Gastrocnemius medialis (tissue), 4 donors: Measurements from ENCODE around the gene SLC44A1. TPM values are rescaled to one million over a fixed set of nuclear protein-coding genes. Genes with fewer than 3 reads are reported as not detected.

Experiments
- ATAC-seq, 2 donors: fragments of 150-250 bp; one replicate each; pipeline ENCODE4 v1.9.1; 2016
- DNase-seq, 2 donors: peaks; one replicate each; pipeline ENCODE4 v3.0.0-alpha.2; 2019
- H3K27ac ChIP-seq, 4 donors: fragments of 200-600 bp; sonication (generic); 1 replicate in 1 of 4; 2 replicates in 3 of 4; pipeline ENCODE4 v1.5.1; 2016 to 2018; ENCODE audit warnings: mild to moderate bottlenecking in 2 of 4, moderate library complexity in 1 of 4
- H3K27me3 ChIP-seq, 3 donors: fragments of 200-600 bp; sonication (generic) in 2 of 3; 1 replicate in 1 of 3; 2 replicates in 2 of 3; pipeline versions ENCODE4 v1.5.1 to v1.6.0; 2016 to 2019; ENCODE audit warnings: mild to moderate bottlenecking in 1 of 3, moderate library complexity in 1 of 3
- H3K36me3 ChIP-seq, 2 donors: fragments of 200-600 bp; sonication (generic) in 1 of 2; one replicate each; pipeline ENCODE4 v1.5.1; 2017 to 2018
- H3K4me1 ChIP-seq, 2 donors: fragments of 200-600 bp; sonication (generic) in 1 of 2; one replicate each; pipeline ENCODE4 v1.5.1; 2016 to 2017; ENCODE audit warnings: mild to moderate bottlenecking in 2 of 2
- H3K4me3 ChIP-seq, 4 donors: fragments of 200-600 bp; sonication (generic) in 3 of 4; 1 replicate in 1 of 4; 2 replicates in 3 of 4; pipeline ENCODE4 v1.5.1; 2016 to 2019; ENCODE audit warnings: mild to moderate bottlenecking in 2 of 4
- H3K9me3 ChIP-seq, 3 donors: fragments of 200-600 bp; sonication (generic) in 2 of 3; 1 replicate in 1 of 3; 2 replicates in 2 of 3; pipeline ENCODE4 v1.5.1; 2016 to 2019
- CTCF ChIP-seq, 5 experiments: fragments of 450-650 bp in 3 of 5; fragments of 200-600 bp in 2 of 5; sonication (generic) in 2 of 5; IDR thresholded peaks in 4 of 5; conservative IDR thresholded peaks in 1 of 5; 1 replicate in 4 of 5; 2 replicates in 1 of 5; pipeline ENCODE4 v1.5.1; 2016 to 2019; ENCODE audit warnings: antibody characterized with exemption in 5 of 5, mild to moderate bottlenecking in 3 of 5, moderate library complexity in 3 of 5
- POLR2A ChIP-seq, 2 donors: fragments of 450-650 bp; IDR thresholded peaks; one replicate each; pipeline ENCODE4 v1.6.1; 2017; ENCODE audit warnings: antibody characterized with exemption in 2 of 2, mild to moderate bottlenecking in 2 of 2, moderate library complexity in 2 of 2
- in situ Hi-C, 4 donors: fragments of 200-750 bp; cut with MboI; loops; one replicate each; pipeline versions ENCODE4 v1.15.0 to v1.8.0; 2017; ENCODE audit warnings: low sequenced_read_pairs in 4 of 4
- intact Hi-C: fragments of 100-400 bp; cut with DNase I; formaldehyde crosslinking; loops from one replicate; pipeline ENCODE4 v1.15.1; 2023; ENCODE audit warnings: low total_unique reads
- total RNA-seq, 4 donors: library from RNA; depleted of rRNA; stranded (reverse); fragments of >200 nt; gene quantifications; one replicate each; pipeline versions ENCODE4 v1.1.0 to v1.2.3, GENCODE V29; 2016

SLC44A1 gene
- total RNA-seq, 4 donors from 2014 or later: 5.4 to 15.9 (median 11.3) TPM

DNA sequence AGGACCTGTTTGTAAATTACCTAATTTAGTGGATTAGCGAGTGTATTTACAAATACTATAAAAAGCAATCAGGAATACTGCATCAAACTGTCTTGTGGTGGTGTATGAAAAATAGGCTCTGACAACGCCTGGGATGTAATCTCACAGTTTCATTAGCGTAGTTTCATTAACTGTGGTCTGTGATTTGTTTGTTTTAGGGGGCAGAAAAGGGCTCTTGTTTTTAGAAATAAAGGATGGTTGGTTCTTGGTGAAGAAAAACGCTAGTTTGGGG lies 1.4 kb downstream of the SLC44A1 start:
- TF ChIP-seq POLR2A (IDR thresholded peaks at IDR 0.05) (no peak), CTCF (IDR thresholded peaks at IDR 0.05 in 4 of 5, conservative IDR thresholded peaks at IDR 0.05 in 1 of 5) (no peak)
- intact Hi-C loops: loop anchor here (5.0 to 10.0 kb wide), 2 partner anchors 169 to 319 kb away; partner anchors contain the start of gene ABCA1

GRCh38 chr9:105246656-105247173 lies 2.3 kb downstream of the SLC44A1 start:
- in situ Hi-C loops: loop anchor here in 1 of 4 donors (10.0 kb wide), 1 partner anchor 322 kb away; the partner anchor contains the start of gene ABCA1
- H3K9me3 ChIP-seq: no peaks in the 10 kb centered on the region
- H3K4me1 ChIP-seq: peaks cover 10 to 16% of the 10 kb centered on the region in 2 donors
- H3K27ac ChIP-seq: no peak overlapping the region
- ATAC-seq (no peak), DNase-seq (no peak)
- no peak for TF ChIP-seq CTCF (IDR thresholded peaks at IDR 0.05 in 4 of 5, conservative IDR thresholded peaks at IDR 0.05 in 1 of 5)
- no peak for TF ChIP-seq POLR2A (IDR thresholded peaks at IDR 0.05)
- intact Hi-C loops: loop anchor here (5.0 to 10.0 kb wide), 2 partner anchors 168 to 319 kb away; partner anchors contain the start of gene ABCA1
- peak overlapping the region in 1 of 4 donors; percentile 81 for H3K4me3 ChIP-seq
- no peaks in the 10 kb centered on the region for H3K27me3 ChIP-seq
- H3K36me3 ChIP-seq: no peaks in the 10 kb centered on the region

More for the DNA sequence above, 1.4 kb downstream of the SLC44A1 start:
- Histone ChIP-seq H3K4me3 (peak overlapping the region; percentile 76 to 96 (median 84)), H3K36me3 (no peaks in the 10 kb centered on the region), H3K27me3 (no peaks in the 10 kb centered on the region), H3K4me1 (peaks cover 10 to 16% of the 10 kb centered on the region in 2 donors), H3K27ac (peak overlapping the region; percentile 70 to 82 (median 73)), H3K9me3 (no peaks in the 10 kb centered on the region)
- DNase-seq: no peak
- no peak for ATAC-seq
- in situ Hi-C loops: loop anchor here in 1 of 4 donors (10.0 kb wide), 1 partner anchor 321 kb away; the partner anchor contains the start of gene ABCA1

- Histone ChIP-seq H3K27ac (no peak overlapping the region), H3K4me3 (no peak overlapping the region), H3K4me1 (peaks cover 10 to 16% of the 10 kb centered on the region in 2 donors), H3K27me3 (no peaks in the 10 kb centered on the region), H3K36me3 (no peaks in the 10 kb centered on the region), H3K9me3 (no peaks in the 10 kb centered on the region)
- intact Hi-C loops: loop anchor here (5.0 to 10.0 kb wide), 2 partner anchors 166 to 321 kb away; partner anchors contain the start of gene ABCA1
- TF ChIP-seq CTCF (IDR thresholded peaks at IDR 0.05 in 4 of 5, conservative IDR thresholded peaks at IDR 0.05 in 1 of 5) (no peak), POLR2A (IDR thresholded peaks at IDR 0.05) (no peak)
- in situ Hi-C loops: loop anchor here in 1 of 4 donors (10.0 kb wide), 1 partner anchor 324 kb away; the partner anchor contains the start of gene ABCA1
- DNase-seq: no peak
- no peak for ATAC-seq
Measured at GRCh38 chr9:105248691-105249090, 4.2 kb downstream of the SLC44A1 start.

- no peaks in the 10 kb centered on the region for H3K9me3 ChIP-seq
- no peaks in the 10 kb centered on the region for H3K36me3 ChIP-seq
- no peak overlapping the region for H3K27ac ChIP-seq
- TF ChIP-seq POLR2A (IDR thresholded peaks at IDR 0.05) (no peak), CTCF (IDR thresholded peaks at IDR 0.05 in 4 of 5, conservative IDR thresholded peaks at IDR 0.05 in 1 of 5) (no peak)
- ATAC-seq: no peak
- H3K4me3 ChIP-seq: no peak overlapping the region
- H3K27me3 ChIP-seq: no peaks in the 10 kb centered on the region
- DNase-seq: no peak
- in situ Hi-C loops (no loop called here), intact Hi-C loops (no loop called here)
- H3K4me1 ChIP-seq: peaks cover 6 to 7% of the 10 kb centered on the region in 2 donors
Measured at GRCh38 chr9:105251133-105251532, 6.7 kb downstream of the SLC44A1 start.
